Panc1 (cell line): Measurements from ENCODE around the gene AAMP.

Source experiments
- POLR2AphosphoS5 ChIP-seq: IDR thresholded peaks from 2 replicates; pipeline ENCODE4 v1.6.1; 2012; ENCODE audit warnings: mild to moderate bottlenecking, low read depth, low read length, moderate library complexity
- TF ChIP-seq, protein P1 (sequence below): fragments of 450-650 bp; IDR thresholded peaks from 2 replicates; pipeline ENCODE4 v1.5.1; 2017; ENCODE audit warnings: mild to moderate bottlenecking

DNA sequence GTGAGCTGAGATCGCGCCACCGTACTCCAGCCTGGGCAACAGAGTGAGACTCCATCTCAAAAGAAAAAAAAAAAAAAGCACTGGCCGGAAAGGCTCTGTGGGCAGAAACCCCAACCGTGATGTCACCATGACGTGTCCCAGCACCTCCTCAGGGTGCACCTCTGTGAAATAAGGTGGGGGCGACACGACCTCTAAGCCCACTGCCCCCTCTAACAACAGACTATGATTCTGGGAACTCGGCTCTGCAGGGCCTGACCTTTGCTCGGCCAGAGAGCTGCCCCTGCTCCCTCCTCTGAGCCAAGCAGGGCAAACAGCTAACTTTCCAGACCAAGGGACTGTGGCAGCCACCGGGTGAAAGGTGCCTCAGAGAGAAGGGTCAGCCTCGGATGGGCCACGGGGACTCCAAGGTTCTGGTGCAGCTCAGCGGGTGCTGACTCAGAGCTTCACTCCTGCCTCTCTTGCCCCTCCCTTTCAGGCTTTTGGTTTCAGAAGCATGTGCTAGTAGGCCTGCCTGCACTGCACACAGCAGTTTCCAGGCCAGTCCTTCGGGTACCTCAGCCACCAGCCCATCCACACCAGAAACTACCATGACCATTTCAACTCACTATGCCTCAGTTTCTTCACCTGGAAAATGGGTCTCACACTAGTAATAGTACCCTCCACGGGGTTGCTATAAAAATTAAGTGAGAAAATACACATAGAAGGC, 14.3 kb upstream of the AAMP start:
- TF ChIP-seq, protein P1, sequence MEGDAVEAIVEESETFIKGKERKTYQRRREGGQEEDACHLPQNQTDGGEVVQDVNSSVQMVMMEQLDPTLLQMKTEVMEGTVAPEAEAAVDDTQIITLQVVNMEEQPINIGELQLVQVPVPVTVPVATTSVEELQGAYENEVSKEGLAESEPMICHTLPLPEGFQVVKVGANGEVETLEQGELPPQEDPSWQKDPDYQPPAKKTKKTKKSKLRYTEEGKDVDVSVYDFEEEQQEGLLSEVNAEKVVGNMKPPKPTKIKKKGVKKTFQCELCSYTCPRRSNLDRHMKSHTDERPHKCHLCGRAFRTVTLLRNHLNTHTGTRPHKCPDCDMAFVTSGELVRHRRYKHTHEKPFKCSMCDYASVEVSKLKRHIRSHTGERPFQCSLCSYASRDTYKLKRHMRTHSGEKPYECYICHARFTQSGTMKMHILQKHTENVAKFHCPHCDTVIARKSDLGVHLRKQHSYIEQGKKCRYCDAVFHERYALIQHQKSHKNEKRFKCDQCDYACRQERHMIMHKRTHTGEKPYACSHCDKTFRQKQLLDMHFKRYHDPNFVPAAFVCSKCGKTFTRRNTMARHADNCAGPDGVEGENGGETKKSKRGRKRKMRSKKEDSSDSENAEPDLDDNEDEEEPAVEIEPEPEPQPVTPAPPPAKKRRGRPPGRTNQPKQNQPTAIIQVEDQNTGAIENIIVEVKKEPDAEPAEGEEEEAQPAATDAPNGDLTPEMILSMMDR: no peak
- no peak for TF ChIP-seq POLR2AphosphoS5
